HG03469 (cell line): Measurements from ENCODE around the gene ACSM6.
"Not testable (repeated sequence)": the region's sequence is repeated elsewhere in the genome, so short reads cannot be mapped to it uniquely, and the experiment has no call there.

Source experiments
- ATAC-seq: cut with Tn5 transposase; IDR thresholded peaks from one replicate; pipeline ENCODE4 v1.9.1; 2021; ENCODE audit warnings: mild to moderate bottlenecking, moderate library complexity, moderate number of reproducible peaks; ENCODE audit not compliant: unreplicated experiment

ACSM6 gene

DNA sequence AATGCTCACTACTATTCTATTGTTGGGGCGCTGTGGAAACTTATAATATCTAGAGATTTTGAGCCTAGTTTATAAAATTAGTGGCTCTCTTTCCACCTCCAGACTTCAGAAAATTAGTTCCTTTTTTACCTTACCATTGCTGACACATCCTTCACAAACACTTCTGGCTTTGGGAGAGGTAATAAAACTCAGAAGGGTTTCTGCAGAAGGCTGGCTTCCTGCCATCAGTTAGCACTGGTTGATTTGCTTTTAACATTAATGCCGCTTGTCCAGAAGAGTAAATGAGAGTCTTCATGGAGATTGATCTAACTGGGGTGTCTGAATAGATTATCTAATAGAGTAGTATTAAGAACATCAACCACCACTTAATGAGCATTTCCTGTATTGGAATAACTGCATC, 20.3 kb downstream of the ACSM6 start:
- no peak for ATAC-seq

DNA sequence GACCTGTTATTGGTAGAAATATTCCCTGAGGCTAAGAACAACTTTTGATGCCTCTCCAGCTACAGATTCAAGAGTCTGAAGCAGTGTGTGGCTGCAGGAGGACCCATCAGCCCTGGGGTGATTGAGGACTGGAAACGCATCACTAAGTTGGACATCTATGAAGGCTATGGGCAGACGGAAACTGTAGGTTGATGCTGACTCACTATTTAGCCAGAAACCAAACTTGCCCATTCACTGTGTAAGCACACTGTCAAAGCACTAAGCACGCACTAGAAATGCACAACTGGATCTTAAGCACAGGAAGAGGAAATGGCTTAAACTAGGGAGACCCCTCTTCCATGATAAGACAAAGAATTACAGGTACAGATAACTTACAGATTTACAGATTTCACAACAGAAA, 20.8 kb downstream of the ACSM6 start:
- peak; percentile 86 for ATAC-seq

DNA sequence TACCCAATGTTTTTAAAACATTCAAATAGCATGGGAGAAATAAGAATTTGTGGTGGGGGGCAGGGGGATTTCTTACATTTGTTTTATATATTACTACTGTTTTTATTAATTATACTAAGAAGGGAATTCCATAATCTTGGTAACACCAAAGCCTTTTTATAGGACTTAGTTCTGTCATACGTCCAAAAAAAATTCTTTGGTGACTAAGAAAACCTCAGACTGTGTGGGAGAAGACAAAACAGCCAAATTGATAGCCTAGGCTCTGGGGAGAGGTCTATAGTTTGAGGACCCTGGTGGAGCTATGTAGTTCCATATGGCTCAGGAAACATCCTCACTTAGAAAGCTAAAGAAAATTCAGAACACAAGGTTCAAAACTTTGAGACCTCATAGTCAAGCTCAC, 23.4 kb downstream of the ACSM6 start:
- no peak for ATAC-seq

DNA sequence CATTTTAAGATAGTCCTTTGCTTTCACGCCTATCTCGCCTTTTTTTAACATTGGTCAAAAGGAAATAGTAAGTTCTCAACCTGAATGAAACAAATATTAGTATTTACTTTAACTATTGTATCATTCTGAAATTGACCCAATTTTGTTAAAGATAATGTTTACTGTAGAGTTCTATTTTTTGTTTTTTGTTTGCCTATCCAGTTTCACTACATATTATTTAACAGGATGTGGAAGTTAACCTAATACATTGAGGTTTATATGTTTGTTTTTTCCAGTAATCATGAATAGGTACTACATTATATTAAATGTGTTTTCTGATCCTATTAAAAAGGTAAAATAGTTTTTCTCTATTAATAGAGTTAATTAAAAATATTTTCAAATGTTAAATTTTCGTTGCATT, 26.5 kb downstream of the ACSM6 start:
- ATAC-seq: no peak

DNA sequence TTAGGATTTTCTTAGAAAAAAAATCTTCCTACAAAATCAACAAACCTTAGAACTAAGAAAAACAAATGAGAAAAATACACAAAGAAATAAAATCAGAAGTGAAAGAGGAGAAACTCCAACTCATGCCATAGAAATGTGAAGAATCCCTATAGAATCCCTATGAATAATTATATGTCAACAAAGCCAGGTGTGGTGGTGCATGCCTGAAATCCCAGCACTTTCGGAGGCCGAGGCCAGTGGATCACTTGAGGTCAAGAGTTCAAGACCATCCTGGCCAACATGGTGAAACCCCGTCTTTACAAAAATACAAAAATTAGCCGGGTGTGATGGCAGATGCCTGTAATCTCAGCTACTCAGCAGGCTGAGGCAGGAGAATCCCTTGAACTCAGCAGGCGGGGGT, 27.1 kb downstream of the ACSM6 start:
- no peak for ATAC-seq

DNA sequence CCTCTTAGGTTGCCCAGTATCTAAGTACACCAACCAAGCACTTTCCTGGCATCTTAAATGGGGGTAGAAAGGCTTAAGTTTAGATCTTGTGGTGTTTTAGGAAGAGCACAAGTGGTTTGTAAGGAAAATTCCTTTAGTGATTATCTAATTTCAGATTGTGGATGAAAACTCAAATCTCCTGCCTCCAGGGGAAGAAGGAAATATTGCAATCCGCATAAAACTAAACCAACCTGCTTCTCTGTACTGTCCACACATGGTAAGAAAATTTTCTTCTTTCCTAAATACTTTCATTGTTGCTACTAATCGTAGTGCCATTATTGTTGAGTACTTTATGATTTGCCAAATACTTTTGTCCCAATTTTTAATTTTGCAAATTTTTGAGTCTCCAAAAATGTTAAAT, 31.1 kb downstream of the ACSM6 start:
- ATAC-seq: no peak

DNA sequence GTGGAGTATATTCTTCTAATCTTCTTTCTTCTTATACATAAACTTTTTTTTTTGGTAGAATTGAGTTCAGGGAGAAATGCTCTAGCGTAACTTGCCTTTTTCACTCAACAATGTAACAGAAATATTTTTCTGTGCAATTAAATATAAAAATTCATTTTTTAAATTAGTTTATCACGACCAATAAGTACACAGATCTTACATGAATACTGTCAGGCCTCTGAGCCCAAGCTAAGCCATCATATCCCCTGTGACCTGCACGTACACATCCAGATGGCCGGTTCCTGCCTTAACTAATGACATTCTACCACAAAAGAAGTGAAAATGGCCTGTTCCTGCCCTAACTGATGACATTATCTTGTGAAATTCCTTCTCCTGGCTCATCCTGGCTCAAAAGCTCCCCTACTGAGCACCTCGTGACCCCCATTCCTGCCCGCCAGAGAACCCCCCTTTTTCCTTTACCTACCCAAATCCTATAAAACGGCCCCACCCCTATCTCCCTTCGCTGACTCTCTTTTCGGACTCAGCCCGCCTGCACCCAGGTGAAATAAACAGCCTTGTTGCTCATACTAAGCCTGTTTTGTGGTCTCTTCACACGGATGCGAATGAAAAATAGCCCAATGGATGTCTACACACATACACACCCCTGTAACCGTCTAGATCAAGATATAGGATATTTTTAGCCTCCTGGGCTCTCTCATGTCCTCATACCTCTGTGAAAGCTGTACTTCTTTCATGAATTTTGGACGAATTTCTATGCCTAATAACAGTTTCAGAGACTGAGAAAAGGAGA, 35.1 kb downstream of the ACSM6 start:
- not testable (repeated sequence) for ATAC-seq

DNA sequence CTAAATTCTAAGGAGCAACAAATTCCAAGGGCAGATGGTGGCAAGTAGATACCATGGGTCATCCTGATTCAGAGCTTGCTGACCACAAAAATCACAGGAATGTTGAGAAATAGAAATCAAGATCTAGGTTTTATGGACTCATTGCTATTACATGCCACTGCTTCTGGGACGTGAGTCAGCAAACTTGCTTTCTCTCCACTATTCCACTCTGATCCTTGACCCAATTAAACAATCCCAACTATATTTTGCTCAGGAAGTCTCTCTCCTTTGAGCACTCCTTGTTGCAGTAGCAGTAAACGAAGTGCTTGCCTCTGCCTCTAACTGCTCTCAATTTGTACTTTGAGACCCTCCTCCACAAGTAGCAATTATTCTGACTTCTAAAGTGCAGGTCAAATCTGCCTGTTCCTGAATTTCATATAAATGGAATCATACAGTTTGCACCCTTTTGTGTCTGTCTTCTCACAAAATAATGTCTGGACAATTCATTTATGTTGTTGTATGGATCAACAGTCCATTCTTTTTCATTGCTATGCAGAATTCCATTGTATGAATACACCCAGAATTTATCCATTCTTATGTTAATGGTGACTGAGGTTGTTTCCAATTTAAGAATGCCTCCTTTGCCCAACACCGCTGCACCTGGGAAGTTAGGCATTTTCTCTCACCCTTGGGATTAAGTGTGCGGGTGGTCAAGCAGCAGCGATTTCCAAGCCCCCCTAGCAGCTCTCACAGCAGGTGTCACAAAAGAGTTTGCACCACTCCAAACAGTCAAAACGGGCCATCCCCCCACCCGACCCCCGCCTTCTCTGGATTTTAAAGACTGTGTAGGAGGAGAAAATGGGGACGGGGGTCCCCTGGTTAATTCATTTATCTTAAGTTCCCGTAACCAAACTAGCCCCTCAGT, 35.9 kb downstream of the ACSM6 start:
- no peak for ATAC-seq

DNA sequence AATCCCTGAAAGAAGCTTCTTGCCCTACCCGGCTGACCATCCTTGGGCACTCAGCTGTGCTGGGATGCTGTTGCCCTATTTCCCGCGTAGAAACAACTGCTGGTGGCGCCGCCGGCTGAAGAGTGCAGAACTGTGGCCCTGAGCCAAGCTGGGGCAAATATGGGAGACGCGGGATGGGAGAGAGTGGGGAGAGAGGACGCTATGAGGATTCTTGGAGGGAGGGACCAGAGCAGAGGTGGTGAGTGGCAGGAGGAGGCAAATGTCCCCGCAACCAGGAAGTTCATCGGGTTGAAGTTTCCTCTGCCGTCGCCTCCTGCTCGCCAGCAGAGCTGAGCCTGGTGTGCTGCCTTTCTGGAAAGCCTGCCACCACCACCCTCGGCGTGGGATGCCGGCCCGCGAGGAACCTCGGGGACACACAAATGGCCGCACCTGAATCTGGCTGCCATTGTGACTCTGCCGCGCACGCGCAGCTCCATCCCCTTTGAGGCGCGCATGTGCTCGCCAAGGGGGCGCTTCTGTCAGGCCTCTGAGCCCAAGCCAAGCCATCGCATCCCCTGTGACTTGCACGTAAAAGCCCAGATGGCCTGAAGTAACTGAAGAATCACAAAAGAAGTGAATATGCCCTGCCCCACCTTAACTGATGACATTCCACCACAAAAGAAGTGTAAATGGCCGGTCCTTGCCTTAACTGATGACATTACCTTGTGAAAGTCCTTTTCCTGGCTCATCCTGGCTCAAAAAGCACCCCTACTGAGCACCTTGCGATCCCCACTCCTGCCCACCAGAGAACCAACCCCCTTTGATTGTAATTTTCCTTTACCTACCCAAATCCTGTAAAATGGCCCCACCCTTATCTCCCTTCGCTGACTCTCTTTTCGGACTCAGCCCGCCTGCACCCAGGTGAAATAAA, 36.9 kb downstream of the ACSM6 start:
- not testable (repeated sequence) for ATAC-seq

DNA sequence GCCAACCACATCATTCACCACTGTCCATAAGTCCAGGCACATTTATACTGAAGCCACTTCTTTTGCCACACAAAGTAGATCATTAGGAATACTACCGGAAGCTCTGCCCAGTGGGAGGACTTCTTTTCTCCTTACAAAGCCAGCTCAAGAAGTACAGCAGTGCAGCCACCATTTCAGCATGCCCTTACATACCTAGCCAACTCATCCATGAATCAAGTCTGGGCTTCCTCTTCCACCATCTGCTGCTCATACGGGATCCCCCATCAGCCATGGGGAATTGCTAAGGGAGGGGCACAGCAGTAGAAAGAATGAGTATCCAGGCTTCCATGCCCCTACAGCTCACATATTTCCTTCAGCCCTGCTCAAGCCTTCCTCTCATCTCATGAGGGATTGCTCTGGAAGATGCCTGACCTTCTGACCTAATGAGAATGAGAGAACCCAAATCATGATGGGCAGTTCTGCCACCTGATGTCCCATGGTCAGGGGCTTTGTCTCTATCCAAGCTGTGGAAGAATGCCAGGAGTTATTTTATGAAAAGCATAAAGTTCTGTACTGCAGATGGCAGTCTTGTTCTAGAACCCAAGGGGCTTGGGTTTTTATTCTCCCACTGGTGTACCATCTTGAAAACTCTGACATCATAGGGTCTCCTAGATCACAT, 39.5 kb downstream of the ACSM6 start:
- no peak for ATAC-seq

DNA sequence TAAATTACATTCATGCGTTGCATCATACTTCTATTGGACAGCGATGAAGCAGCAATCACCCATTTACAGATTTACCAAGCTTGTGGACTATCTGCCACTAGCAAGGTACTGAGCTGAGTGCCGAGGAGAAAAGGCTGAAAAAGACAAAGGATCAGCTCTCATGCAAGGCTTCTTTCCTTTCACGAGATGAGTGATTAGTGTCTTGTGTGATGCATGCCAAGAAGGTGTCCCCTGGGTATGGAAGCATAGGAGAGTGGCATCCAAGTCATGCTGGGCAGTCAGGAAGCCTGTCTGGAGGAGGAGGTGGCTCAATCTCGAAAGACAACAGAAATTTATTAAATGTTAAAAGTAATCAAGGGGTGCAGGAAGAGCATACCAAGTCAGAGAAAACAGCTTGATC, 40.9 kb downstream of the ACSM6 start:
- no peak for ATAC-seq

DNA sequence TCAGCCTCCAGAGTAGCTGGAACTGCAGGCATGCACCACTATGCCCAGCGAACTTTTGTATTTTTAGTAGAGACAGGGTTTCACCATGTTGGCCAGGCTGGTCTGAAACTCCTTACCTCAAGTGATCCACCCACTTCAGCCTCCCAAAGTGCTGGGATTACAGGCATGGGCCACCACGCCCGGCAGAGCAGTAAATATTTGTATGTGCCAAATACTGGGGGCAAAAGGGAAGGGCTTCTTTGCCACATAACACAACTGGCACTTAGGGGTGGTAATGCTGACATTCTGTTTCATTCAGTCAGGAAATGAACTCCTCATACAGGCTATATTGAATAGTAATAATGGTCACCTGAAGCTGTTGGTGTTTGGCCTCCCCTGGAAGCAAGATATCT, 41.6 kb downstream of the ACSM6 start:
- no peak for ATAC-seq

DNA sequence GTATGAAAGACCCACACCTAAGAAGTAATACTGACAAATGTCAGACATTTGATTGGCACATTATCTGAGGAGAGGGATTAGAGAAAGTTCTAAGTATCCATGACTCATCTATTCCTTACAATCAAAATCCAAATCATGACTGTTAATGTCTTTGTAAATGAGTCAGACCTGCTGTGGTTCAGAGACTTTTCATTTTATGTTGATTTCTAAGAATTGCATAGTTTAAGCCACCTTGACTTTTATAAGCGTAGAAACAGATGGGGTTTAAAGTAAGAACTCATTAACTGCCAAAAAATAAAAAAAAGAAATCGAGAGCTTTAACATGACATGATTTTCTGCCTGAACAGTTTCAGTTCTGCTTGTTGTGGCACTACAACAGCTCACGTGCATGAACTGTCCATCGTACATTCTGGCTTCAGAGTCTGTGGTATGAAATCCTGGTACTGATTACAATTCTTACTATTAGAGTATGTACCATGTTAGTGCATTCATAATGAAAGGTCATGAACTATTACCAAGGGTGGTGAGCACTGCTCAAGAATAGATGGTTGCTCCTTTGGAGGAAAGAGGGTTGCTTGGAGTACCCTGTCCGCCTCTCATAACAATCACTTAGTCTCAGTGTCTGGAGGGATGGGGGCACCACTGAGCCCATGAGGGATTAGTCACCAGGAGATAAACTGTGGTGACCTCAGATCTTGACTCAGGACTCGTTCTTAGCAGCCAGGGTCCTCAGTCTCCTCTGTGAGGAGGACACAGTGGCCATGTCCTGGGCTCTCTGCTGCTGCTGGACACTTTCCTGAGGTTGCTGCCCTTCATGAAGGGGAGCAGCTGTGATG, 42.2 kb downstream of the ACSM6 start:
- ATAC-seq: peak; percentile 99

DNA sequence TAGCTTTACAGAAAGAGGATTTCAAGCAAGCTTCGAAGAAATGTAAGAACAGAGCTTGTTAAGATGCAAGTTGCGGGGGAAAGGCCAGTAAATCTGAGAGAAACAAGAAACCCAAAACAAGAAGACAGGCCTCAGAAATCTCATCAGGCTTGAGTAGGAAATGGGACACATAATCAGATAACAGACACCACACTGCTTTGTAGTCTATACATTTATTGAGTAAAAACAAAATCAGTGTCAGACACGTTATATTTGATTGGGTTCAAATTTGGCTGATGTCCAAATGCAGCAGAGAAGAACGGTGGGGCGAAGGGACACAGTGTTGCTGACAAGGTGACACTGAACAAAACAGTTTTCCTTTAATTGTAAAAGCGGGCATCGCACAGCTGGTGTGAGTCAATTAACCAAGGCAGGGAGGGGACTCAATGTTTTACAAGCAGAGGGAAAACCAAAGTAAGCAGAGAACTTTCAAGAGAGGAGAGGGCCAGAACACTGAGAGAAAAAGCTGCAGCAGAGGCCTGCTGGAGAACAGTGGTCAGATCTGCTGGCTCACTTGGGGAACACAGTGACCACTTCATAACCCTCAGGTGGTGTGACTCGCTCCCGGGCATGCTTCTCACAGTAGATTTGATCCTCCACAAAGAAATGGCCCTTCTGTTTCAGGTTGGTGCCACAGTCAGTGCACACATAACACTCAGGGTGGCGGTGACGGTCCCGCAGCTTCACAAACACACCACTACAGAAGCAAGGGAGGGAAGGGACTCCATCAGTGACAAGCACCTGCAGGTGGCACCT, 43.5 kb downstream of the ACSM6 start:
- ATAC-seq: no peak

DNA sequence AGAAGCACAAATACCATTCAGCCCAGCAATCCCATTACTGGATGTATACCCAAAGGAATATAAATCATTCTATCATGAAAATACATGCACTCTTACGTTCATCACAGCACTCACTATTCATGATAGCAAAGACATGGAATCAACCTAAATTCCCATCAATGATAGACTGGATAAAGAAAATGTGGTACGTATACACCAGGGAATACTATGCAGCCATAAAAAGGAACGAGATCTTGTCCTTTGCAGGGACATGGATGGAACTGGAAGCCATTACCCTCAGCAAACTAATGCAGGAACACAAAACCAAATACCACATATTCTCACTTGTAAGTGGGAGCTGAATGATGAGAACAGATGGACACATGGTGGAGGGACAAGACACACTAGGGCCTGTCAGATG, 46.1 kb downstream of the ACSM6 start:
- ATAC-seq: not testable (repeated sequence)

DNA sequence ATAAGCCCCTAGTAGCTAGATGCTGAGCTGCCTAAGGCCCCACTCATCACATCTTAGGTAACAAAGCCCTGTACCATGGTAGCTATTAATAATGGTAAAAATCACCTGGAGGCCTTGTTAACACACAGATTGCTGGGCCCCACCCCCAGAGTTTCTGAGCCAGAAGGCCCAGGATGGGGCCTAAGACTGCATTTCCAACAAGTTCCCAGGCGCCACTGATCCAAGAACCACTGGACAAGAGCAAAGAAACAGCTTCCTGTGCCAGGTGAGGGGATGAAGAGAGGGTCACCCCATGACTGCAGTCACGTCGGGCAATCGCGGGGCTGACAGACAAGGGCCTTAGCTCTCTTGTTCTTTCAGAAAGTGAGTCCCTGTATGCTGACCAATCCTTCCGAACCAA, 46.8 kb downstream of the ACSM6 start:
- ATAC-seq: no peak

DNA sequence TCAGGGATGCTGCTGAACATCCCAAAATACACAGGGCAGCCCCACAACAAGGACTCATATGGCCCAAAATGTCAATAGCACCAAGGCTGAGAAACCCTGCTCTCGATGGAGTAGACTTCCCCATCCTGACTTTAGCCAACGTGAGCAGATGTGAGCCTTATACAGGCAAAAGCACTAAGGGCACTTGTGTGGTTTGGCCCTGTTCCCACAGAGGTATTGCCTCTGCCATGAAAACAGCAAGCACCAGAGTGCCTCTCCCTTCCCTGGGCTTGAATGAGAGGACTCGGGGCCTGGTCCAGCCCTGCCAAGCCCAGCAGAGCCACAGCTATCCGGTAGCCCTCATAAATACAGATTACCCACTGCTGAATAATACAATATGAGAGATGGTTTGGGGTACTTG, 47.5 kb downstream of the ACSM6 start:
- no peak for ATAC-seq

DNA sequence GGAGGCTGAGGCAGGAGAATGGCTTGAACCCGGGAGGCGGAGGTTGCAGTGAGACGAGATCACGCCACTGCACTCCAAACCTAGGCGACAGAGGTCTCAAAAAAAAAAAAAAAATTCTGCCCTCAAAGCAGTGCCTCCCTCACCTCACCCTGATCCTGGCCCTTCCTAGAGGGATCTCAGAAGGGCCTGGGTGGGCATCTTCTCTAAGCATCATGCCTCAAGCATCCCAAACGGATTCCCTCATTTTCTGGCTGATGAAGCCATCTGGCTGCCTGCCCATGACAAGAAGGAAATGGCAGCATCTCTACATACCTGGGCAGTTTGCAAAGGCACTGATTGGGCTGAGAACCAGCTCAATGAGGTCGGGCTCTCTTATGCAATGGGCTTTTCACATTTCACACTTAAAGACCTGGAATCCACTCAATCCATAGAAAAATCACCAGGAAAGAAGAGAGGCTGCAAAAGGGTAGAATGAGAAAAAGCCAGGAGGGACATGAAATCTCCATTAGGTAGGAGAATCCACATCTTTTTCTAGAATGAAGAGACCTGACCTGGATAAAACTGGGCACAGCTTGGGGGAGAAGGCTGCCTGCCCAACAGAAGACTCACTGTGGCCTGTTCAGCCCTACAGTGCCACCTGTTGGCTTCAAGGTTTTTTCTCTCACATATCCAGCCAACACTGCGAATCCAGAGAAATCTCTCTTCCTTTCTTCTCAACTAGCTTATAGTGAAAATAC, 48.7 kb downstream of the ACSM6 start:
- ATAC-seq: no peak
